A673 (cell line): ENCODE measurements around the gene OSBPL6. TPM values are rescaled to one million over a fixed set of nuclear protein-coding genes. Genes with fewer than 3 reads are reported as not detected.
"Not testable (repeated sequence)": the region's sequence is repeated elsewhere in the genome, so short reads cannot be mapped to it uniquely, and the experiment has no call there.

Experiments
- BruUV-seq: library from RNA; stranded (reverse); fragments of 400-500 nt; replicated peaks from 2 replicates; lab custom pipeline; 2021; lab: Mats Ljungman, UMichigan
- CTCF ChIA-PET: fragments of 300-600 bp; sonication (Branson Sonifier 250); formaldehyde crosslinking; loops from one replicate; lab custom pipeline; 2022; ENCODE audit warnings: antibody characterized with exemption; lab: Charles Lee
- POLR2A ChIA-PET: fragments of 300-600 bp; sonication (Branson Sonifier 250); formaldehyde crosslinking; loops from one replicate; lab custom pipeline; 2022; ENCODE audit warnings: antibody characterized with exemption; ENCODE audit not compliant: low non-redundant PET; lab: Charles Lee
- DNase-seq: peaks from one replicate; pipeline ENCODE4 v3.0.0-alpha.2; 2015; ENCODE audit warnings: low spot score
- H3K27ac ChIP-seq: fragments of 200-600 bp; sonication (generic); 2 replicates; pipeline ENCODE4 v1.5.1; 2016; ENCODE audit warnings: mixed run types, low read depth, mild to moderate bottlenecking, mixed read lengths, antibody characterized with exemption, low read length; ENCODE audit not compliant: poor library complexity, severe bottlenecking
- H3K27me3 ChIP-seq: fragments of 200-600 bp; sonication (generic); replicated peaks from 2 replicates; pipeline ENCODE4 v1.6.1; 2017; ENCODE audit warnings: mixed run types, low read depth, mild to moderate bottlenecking, mixed read lengths, antibody characterized with exemption, low read length; ENCODE audit not compliant: insufficient read depth, poor library complexity
- H3K36me3 ChIP-seq: fragments of 200-600 bp; sonication (generic); 2 replicates; pipeline ENCODE4 v1.6.1; 2016; ENCODE audit warnings: mixed run types, mild to moderate bottlenecking, mixed read lengths, antibody characterized with exemption, low read length; ENCODE audit not compliant: insufficient read depth, poor library complexity, severe bottlenecking
- H3K4me1 ChIP-seq: fragments of 200-600 bp; sonication (generic); 2 replicates; pipeline ENCODE4 v1.6.1; 2017; ENCODE audit warnings: mixed run types, mild to moderate bottlenecking, mixed read lengths, antibody characterized with exemption, low read length; ENCODE audit not compliant: insufficient read depth, poor library complexity, severe bottlenecking
- H3K4me3 ChIP-seq: fragments of 200-600 bp; sonication (generic); 2 replicates; pipeline ENCODE4 v1.5.1; 2016; ENCODE audit warnings: low read depth, mixed run types, mild to moderate bottlenecking, mixed read lengths, low read length; ENCODE audit not compliant: poor library complexity, severe bottlenecking
- H3K9me3 ChIP-seq: fragments of 200-600 bp; sonication (generic); 2 replicates; pipeline ENCODE4 v1.6.1; 2016; ENCODE audit warnings: mixed run types, low read depth, mild to moderate bottlenecking, mixed read lengths, antibody characterized with exemption, low read length; ENCODE audit not compliant: poor library complexity, severe bottlenecking
- EZH2 ChIP-seq: fragments of 200-600 bp; sonication (generic); IDR thresholded peaks from 2 replicates; pipeline ENCODE4 v1.6.1; 2017; ENCODE audit warnings: borderline replicate concordance, low read depth, mild to moderate bottlenecking, mixed read lengths, antibody characterized with exemption, low read length; ENCODE audit not compliant: poor library complexity, severe bottlenecking
- intact Hi-C: fragments of 100-400 bp; cut with micrococcal nuclease; formaldehyde crosslinking; loops from one replicate; pipeline ENCODE4 v1.10.0; 2022; ENCODE audit not compliant: unreplicated experiment
- total RNA-seq: library from RNA; stranded (reverse); gene quantifications from 2 replicates; pipeline ENCODE4 v1.2.3, GENCODE V29; 2021
- TF ChIP-seq, protein P1 (sequence below): fragments of 300-800, 200-600 bp; sonication (generic); conservative IDR thresholded peaks from 2 replicates; pipeline ENCODE4 v1.5.1; 2017; ENCODE audit warnings: low read depth, mild to moderate bottlenecking, antibody characterized with exemption, low read length, moderate library complexity, mixed read lengths

Gene OSBPL6
- total RNA-seq, 1 experiment from 2014 or later, result 19.3 TPM

DNA sequence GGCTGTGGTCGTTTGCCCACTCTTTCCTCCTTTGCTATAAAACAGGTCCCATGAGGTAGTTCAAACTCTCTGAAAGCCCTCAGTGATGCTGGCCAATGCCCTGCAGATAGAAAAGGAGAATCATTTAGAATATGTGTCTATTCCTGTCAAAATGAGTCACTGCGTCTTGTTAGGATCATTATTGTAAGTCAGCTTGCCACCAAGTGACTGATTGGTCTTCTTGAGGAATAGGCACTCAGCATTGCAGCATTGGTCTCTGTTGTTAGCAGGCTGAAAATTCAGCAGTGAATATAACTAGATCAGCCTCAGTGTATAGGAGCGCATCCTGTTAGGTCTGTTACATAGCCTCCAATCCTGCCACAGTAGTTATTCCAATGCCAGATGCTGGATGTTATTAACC lies 227.8 kb downstream of the OSBPL6 start:
- Histone ChIP-seq H3K36me3 (peaks cover under 1% of the 10 kb centered on the region), H3K27me3 (no peaks in the 10 kb centered on the region), H3K9me3 (no peaks in the 10 kb centered on the region), H3K27ac (no peak overlapping the region), H3K4me3 (no peak overlapping the region), H3K4me1 (peaks cover 15% of the 10 kb centered on the region)
- no TSS peak for BruUV-seq
- intact Hi-C loops, result no loop called here
- TF ChIP-seq, protein P1, sequence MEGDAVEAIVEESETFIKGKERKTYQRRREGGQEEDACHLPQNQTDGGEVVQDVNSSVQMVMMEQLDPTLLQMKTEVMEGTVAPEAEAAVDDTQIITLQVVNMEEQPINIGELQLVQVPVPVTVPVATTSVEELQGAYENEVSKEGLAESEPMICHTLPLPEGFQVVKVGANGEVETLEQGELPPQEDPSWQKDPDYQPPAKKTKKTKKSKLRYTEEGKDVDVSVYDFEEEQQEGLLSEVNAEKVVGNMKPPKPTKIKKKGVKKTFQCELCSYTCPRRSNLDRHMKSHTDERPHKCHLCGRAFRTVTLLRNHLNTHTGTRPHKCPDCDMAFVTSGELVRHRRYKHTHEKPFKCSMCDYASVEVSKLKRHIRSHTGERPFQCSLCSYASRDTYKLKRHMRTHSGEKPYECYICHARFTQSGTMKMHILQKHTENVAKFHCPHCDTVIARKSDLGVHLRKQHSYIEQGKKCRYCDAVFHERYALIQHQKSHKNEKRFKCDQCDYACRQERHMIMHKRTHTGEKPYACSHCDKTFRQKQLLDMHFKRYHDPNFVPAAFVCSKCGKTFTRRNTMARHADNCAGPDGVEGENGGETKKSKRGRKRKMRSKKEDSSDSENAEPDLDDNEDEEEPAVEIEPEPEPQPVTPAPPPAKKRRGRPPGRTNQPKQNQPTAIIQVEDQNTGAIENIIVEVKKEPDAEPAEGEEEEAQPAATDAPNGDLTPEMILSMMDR, result no peak
- no peak for TF ChIP-seq EZH2
- ChIA-PET POLR2A (no interaction called here), CTCF (no interaction called here)
- DNase-seq, result no peak

DNA sequence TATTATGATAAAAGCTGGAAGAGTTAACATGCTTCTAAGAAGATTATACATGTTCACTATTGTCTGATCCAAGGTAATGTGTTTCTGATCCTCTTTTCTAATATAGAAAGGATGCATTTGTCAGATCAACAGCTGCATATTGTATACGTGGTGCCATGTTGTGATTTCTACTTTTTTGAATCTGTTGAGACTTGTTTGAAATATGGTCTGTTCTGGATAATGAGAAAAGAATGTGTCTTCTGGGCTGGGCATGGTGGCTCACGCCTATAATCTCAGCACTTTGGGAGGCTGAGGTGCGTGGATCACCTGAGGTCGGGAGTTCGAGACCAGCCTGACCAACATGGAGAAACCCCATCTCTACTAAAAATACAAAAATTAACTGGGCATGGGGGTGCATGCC lies 229.4 kb downstream of the OSBPL6 start:
- H3K27me3 ChIP-seq, H3K27ac ChIP-seq, POLR2A ChIA-PET, H3K36me3 ChIP-seq, H3K4me3 ChIP-seq, DNase-seq, intact Hi-C loops, BruUV-seq, CTCF ChIA-PET, H3K9me3 ChIP-seq: not testable (repeated sequence)
- H3K4me1 ChIP-seq, result peaks cover 15% of the 10 kb centered on the region

DNA sequence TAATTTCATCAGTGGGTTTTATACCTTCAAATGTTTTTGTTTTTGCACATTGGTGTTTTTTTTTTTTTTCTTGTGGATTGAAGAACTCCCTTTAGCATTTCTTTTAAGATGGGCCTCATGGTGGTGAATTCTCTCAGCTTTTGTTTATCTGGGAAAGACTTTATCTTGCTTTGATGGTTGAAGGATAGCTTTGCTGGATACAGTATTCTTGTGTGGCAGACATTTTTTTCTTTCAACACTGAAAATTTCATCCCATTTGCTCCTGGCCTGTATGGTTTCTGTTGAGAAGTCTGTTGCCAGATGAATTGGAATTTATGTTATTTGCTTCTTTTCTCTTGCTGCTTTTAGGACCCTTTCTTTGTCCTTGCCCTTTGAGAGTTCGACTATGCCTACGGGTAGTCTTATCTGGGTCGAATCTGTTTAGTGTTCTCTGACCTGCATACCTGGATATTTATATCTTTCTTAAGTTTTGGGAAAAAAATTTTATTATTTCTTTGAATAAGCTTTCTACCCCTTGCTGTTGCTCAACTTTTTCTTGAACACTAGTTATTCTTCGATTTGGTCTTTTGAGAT lies 231.0 kb downstream of the OSBPL6 start:
- CTCF ChIA-PET, result no interaction called here
- Histone ChIP-seq H3K27me3 (no peaks in the 10 kb centered on the region), H3K4me1 (peaks cover 4% of the 10 kb centered on the region), H3K36me3 (peaks cover 16% of the 10 kb centered on the region), H3K4me3 (no peak overlapping the region), H3K27ac (no peak overlapping the region), H3K9me3 (no peaks in the 10 kb centered on the region)
- TF ChIP-seq, protein P1, result no peak
- BruUV-seq, result no TSS peak
- intact Hi-C loops, result no loop called here
- DNase-seq, result no peak
- POLR2A ChIA-PET, result no interaction called here

DNA sequence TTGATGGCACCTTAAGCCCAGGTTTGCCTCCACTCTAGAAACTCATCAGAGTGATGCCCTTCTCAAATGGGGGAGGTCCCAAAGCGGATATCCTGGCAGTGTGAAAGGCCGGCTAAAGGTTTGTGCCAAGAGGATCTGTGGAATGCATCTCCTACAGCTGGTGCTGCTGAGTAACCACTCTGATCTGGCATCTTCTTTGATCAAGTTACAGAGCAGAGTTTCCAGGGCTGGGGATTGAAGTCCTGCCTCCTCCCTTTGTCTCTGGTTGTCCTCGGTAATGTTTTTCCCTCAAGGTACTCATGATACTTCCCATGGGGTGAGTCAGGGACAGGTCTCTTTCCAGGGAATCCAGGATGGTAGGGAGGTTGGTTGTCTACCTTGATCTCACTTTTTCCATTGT lies 232.1 kb downstream of the OSBPL6 start:
- Histone ChIP-seq H3K36me3 (peaks cover 27% of the 10 kb centered on the region), H3K9me3 (no peaks in the 10 kb centered on the region), H3K27ac (no peak overlapping the region), H3K27me3 (no peaks in the 10 kb centered on the region), H3K4me1 (no peaks in the 10 kb centered on the region), H3K4me3 (no peak overlapping the region)
- CTCF ChIA-PET, result no interaction called here
- no peak for DNase-seq
- POLR2A ChIA-PET, result no interaction called here
- intact Hi-C loops, result no loop called here
- TF ChIP-seq, protein P1, result no peak
- TF ChIP-seq EZH2, result no peak
- no TSS peak for BruUV-seq
